Spleen (tissue), 7 donors: ENCODE data around the gene DDX11.
"Not testable (repeated sequence)": the region's sequence is repeated elsewhere in the genome, so short reads cannot be mapped to it uniquely, and the experiment has no call there.

Source experiments
- POLR2A ChIP-seq, 3 donors: fragments of 450-650 bp; IDR thresholded peaks; one replicate each; pipeline ENCODE4 v1.5.1; 2017; ENCODE audit warnings: antibody characterized with exemption in 3 of 3, mild to moderate bottlenecking in 1 of 3
- TF ChIP-seq, protein P1 (sequence below), 11 experiments: fragments of 200-600 bp in 7 of 11; fragments of 450-650 bp in 4 of 11; sonication (generic) in 4 of 11; IDR thresholded peaks in 8 of 11; conservative IDR thresholded peaks in 3 of 11; 1 replicate in 7 of 11; 2 replicates in 4 of 11; pipeline versions ENCODE4 v1.4.0 to v1.8.0; 2016 to 2021; ENCODE audit warnings: antibody characterized with exemption in 11 of 11, inconsistent platforms in 4 of 11, mild to moderate bottlenecking in 1 of 11
- donor health status: DM: no; HTN: no; CAD: no; lungs with moderate emphysema.
- donor health status: DM: no; HTN: no; CAD: no.
- donor health status: DM: no; HTN: no; CAD: no.

GRCh38 chr12:31087486-31087885 lies 13.8 kb downstream of the DDX11 start:
- TF ChIP-seq, protein P1, sequence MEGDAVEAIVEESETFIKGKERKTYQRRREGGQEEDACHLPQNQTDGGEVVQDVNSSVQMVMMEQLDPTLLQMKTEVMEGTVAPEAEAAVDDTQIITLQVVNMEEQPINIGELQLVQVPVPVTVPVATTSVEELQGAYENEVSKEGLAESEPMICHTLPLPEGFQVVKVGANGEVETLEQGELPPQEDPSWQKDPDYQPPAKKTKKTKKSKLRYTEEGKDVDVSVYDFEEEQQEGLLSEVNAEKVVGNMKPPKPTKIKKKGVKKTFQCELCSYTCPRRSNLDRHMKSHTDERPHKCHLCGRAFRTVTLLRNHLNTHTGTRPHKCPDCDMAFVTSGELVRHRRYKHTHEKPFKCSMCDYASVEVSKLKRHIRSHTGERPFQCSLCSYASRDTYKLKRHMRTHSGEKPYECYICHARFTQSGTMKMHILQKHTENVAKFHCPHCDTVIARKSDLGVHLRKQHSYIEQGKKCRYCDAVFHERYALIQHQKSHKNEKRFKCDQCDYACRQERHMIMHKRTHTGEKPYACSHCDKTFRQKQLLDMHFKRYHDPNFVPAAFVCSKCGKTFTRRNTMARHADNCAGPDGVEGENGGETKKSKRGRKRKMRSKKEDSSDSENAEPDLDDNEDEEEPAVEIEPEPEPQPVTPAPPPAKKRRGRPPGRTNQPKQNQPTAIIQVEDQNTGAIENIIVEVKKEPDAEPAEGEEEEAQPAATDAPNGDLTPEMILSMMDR (IDR thresholded peaks at IDR 0.05 in 8 of 11, conservative IDR thresholded peaks at IDR 0.05 in 3 of 11), result not testable (repeated sequence)
- not testable (repeated sequence) for TF ChIP-seq POLR2A (IDR thresholded peaks at IDR 0.05)
